ENCODE results near the gene COL19A1.

- TF ChIP-seq CTCF (IDR thresholded peaks at IDR 0.05) (no peak), POLR2A (IDR thresholded peaks at IDR 0.05) (no peak), EP300 (IDR thresholded peaks at IDR 0.05) (no peak)
These were observed 122.2 kb downstream of the COL19A1 start for GRCh38 chr6:69988458-69989126.

All from ovary (tissue), 3 donors.